AG09319 (cell line): ENCODE data around the gene TULP4.
A peak's percentile ranks its signal among the peaks of the same experiment; 100 is the strongest.
"Not testable (repeated sequence)": the region's sequence is repeated elsewhere in the genome, so short reads cannot be mapped to it uniquely, and the experiment has no call there.

Experiments
- DNase-seq: peaks from one replicate; pipeline ENCODE4 v3.0.0-alpha.2; 2010; ENCODE audit warnings: low read depth; ENCODE audit errors: extremely low read depth
- CTCF ChIP-seq: IDR thresholded peaks from 2 replicates; pipeline ENCODE4 v1.5.1; 2011; ENCODE audit warnings: low read depth, mild to moderate bottlenecking, inconsistent platforms, low read length, moderate library complexity

TULP4 gene

GRCh38 chr6:158517038-158517437, 204.8 kb downstream of the TULP4 start:
- DNase-seq, result no peak
- TF ChIP-seq CTCF, result no peak

DNA sequence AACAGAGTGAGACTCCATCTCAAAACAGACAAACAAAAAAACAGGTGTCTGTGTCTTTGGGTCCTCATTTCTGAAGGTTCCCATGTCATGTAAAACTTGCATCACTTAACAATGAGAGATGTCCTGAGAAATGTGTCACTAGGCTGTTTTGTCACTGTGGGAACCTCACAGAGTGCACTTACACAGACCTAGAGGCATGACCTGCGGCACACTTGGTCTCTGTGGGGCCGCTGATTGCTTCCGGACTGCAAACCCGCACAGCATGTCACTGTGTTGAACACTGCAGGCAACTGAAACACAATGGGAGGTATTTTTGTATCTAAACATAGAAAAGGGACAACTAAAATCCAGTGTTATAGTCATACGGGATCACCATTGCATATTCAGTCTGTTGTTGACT, 205.3 kb downstream of the TULP4 start:
- no peak for DNase-seq
- no peak for TF ChIP-seq CTCF

DNA sequence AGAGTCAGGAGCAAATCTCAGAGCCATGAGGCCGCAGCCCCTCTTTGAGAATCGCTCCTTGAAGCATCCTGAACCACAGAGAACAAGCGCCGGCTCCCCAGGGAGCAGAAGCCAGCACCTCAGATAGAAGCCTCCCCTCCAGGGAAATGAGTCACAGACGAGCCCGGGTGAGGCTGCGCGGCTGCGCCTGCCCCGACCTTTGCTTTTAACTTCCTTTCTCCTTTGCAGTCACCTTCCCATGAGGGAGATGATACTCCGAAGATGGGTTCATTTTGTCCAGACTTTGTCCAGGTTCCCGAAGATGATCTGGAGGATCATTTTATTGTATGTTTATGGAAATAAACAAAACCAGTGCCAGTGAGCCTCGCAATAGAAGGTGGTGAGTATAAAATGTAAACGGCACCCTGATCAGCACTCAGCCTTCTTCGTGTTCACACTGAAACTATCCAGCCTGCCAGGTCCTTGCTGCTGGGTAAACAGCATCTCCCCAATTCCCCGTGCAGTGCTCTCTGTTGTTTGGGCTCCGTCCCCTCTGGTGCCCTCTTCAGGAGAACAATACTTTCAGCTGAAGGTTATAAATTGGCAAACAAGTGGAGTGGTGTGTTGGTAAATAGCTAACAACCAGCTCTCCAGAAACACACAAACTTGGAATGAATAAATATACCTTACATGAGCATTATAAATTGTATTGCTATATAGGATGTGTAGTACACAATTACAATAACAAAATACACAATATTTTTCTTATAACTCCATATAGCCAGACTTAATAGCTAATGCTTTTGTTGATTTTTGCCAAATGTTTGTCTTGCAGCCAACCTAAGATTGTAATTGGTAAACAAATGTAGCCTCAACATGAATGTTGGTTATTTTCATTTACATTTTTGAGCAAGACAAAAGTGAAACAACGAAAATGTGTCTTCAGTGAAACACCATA, 206.2 kb downstream of the TULP4 start:
- TF ChIP-seq CTCF, result peak; percentile 79
- DNase-seq, result peak; percentile 61

DNA sequence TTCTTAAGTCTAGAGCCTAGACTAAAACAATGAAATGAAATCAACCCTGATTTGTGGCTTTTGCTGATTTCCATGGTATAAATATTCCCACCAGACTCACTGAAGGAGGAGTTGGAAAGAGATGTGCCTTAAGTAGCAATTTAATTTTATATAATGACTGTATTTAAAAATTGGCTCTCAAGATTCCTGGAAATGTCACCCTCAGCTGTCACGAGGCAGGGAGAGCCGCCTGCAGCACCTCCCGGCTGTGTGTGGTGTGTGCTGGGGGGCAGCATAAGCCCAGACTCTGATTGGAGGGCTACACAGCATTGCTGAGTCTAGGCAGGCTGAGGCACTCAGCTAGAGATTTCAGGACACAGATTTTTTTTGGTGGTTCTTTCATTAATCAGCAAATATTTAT, 207.0 kb downstream of the TULP4 start:
- no peak for TF ChIP-seq CTCF
- no peak for DNase-seq

DNA sequence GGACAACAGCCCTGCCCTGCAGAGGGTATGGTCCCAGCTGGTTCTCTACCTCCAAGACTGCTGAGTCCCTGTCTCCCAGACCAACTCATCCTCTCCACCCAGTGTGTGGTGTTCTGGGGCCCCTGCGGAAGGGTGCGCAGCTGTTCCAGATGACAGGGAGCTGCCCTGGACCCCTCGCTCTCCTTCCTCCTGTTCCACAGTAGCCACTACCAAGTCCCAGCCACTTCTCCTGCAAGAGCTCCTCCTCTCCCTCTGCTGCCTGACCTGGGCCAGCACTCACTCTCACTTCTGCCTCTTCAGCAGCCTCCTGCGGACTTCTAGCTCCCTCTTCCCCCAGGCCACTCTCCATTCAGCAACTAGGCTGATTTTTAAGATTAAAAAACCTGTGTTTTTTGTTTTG, 207.5 kb downstream of the TULP4 start:
- DNase-seq, result no peak
- TF ChIP-seq CTCF, result no peak

- DNase-seq, result not testable (repeated sequence)
Measured at GRCh38 chr6:158520975-158521374, 208.7 kb downstream of the TULP4 start.

GRCh38 chr6:158521759-158522158, 209.5 kb downstream of the TULP4 start:
- TF ChIP-seq CTCF, result no peak
- DNase-seq, result no peak

- no peak for TF ChIP-seq CTCF
- DNase-seq, result no peak
Measured at GRCh38 chr6:158522616-158523015, 210.4 kb downstream of the TULP4 start.
